Femur (tissue), 1 donor: Measurements from ENCODE around the gene BLTP2.
"Not testable (repeated sequence)": the region's sequence is repeated elsewhere in the genome, so short reads cannot be mapped to it uniquely, and the experiment has no call there.

ENCODE experiments used
- DNase-seq: peaks from one replicate; pipeline ENCODE4 v3.0.0-alpha.2; 2017

BLTP2 gene

GRCh38 chr17:28646039-28646754, 1.2 kb upstream of the BLTP2 start:
- DNase-seq: no peak

DNA sequence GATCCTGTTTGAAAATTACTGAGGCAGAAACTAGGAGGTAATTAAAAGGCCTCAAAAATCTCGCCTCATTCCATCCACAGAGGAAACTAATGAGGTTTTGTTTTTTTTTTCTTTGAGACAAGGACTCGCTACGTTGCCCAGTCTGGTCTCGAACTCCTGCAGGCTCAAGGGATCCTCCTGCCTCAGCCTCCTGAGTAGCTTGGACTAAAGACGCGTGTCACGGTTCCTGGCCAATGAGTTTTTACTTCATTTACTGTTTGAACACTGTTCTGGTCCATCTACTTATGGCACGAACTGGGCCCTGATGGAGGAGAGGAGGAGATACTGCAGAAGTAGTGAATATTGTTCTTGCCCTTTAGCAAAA, 600 bp upstream of the BLTP2 start:
- no peak for DNase-seq

- DNase-seq: peak; percentile 58
Measured at GRCh38 chr17:28643983-28644786, 773 bp downstream of the BLTP2 start.

DNA sequence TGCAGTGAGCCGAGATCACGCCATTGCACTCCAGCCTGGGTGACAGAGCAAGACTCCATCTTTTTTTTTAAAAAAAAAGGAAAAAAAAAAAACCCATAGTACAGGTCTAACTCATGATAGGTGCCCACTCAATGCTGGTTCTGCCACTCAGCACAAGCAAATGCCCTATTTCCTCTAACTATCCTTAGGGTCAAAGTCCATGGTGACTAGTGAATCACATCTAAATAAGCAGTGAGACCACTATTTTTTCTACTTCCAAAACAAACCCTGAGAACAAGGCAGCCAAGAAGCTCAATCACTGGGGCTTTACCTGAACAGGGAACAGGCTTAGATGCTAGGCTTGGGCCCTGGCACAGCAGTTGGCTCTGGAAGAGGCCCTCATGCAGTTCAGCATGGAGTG, 3.4 kb downstream of the BLTP2 start:
- DNase-seq: no peak

DNA sequence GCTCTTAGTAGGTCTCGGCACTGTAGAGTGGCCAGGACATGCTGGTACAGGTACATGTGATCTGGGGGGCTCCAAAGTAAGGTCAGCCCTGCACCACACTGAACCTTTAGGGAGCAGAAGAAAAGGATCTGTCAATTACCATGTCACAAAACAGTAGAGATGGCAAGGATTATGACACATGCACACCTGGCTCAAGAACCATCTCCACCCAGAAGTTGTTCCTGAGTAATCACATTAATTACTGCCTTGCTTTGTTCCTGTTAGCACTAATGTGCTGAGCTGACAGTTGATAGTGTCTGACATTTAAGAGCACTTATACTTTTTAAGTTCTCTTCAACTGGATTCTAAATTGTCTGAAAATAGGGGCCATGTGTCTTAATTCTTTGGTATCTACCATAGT, 9.5 kb downstream of the BLTP2 start:
- DNase-seq: no peak

- no peak for DNase-seq
Measured at GRCh38 chr17:28634206-28634865, 10.6 kb downstream of the BLTP2 start.

DNA sequence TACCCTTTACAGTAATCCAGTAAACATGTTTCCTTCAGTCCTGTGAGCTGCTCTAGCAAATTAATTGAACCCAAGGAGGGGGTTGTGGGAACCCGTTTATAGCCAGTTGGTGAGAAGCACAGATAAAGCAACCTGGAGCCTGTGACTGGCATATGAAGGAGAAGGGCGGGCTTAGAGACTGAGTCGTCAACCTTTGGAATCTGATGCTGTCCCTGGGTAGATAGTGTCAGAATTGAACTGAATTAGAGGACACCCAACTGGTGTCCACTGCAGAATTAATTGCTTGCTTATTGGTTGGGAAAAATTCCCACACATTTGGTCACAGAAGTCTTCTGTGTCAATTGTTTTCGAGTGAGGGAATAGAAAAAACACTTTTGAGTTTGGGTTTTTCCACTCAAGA, 18.1 kb downstream of the BLTP2 start:
- no peak for DNase-seq

- no peak for DNase-seq
Measured at GRCh38 chr17:28624148-28624547, 20.8 kb downstream of the BLTP2 start.

DNA sequence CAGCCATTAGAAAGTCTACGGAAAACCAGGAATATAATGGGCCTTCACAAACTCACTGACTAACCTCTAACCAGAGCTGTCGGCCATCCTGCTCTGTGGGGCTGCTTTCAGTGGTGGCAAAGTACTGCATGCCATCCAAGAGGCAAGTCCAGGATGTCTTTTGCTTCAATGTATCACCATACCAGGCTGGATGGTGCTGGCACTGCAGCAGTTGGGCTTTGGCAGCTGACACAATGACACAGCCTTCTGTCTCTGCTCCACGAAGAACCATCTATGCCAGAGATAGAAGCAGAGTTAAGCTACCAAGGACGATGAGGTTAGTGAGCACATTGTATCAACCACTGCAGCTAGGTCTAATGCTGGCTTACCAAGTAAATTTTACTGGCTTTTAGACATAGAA, 21.3 kb downstream of the BLTP2 start:
- DNase-seq: no peak

DNA sequence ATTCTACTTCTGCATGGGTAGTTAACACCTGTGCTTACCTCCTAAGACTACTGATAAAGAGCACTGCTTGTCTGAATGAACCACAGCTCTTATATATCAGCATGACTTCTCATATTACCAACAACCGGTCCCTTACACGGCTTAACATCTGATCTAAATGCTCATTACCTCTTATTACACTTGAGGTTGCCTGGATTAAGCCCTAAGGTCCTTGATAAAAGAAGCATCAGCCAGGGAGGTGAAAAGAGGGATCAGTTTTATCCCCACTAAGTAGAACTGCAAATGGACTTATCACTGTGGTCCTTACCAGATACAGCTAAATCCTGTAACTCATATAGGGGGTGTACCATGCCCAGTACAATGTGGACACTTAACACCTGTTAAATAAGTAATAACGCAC, 22.8 kb downstream of the BLTP2 start:
- no peak for DNase-seq

DNA sequence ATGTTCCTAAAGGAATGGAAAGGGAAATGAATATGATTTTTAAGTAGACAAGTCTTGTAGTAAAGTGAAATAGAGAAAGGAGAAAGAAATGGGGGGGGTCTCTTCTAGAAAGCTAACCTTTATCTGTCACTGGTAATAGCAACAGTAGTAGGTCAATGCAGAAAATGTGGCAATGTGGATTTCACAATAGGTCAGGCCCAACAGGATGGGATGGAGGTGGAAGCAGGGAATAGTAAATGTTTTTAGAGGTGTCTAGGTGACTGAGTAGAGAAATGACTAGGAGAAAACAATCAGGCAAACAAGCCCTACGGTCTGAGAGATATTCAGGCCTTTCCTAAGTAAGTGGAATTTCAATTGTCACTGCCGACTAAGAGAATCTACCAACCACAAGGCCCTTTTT, 24.9 kb downstream of the BLTP2 start:
- DNase-seq: no peak

- no peak for DNase-seq
Measured at GRCh38 chr17:28618464-28618863, 26.5 kb downstream of the BLTP2 start.

- no peak for DNase-seq
Measured at GRCh38 chr17:28616281-28616680, 28.7 kb downstream of the BLTP2 start.

GRCh38 chr17:28615260-28615940, 29.6 kb downstream of the BLTP2 start:
- DNase-seq: no peak

GRCh38 chr17:28613931-28614381, 31.0 kb downstream of the BLTP2 start, which contains the start of gene RSKR:
Gene RSKR (minus strand): TSS chr17:28614185. CDS start chr17:28614161, 24 bp downstream.
- no peak for DNase-seq

DNA sequence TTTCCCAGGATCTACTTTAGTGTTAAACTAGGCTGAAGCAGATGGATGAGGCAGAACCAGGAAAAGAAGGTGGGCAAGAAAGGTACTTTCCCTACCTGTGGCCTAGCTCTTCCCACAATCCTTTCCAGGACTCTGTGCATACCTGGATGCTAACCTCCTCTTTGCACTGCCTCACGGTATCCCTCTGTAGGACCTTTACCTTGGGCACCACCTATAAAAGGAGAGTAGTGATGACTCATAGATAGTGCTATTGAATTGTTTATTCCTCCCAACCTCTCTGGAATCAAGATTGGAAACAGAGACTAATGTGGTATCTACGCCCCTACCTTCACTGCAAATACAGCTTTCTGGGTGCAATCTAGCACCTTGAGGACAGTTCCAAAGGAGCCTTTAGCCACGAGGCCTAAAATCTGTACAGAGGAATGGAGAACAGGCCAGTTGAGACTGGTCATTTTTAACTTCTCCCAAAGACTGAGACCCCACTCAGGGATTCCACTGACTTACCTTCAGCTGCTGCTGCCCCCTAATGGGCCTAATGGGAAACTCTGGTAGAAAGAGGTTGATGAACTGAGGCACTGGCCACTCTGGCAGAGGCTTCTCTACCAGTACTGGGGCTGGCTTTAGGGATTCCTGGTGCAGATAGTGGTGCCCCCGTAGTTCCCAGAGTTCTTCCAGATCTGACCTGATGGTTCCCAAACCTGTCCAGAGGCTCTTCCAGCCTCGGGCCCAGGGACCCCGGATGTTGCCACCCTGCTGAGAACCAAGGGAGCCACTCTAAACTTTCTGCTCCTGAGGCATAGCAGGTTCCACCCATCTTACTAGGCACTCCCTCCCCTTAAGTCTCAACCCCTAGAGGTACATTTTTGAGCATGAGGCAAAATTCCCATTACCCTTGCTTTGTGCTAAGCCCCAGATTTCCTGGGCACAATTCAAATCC, 31.8 kb downstream of the BLTP2 start:
- peak; percentile 28 for DNase-seq

GRCh38 chr17:28612531-28612930, 32.4 kb downstream of the BLTP2 start:
- no peak for DNase-seq

DNA sequence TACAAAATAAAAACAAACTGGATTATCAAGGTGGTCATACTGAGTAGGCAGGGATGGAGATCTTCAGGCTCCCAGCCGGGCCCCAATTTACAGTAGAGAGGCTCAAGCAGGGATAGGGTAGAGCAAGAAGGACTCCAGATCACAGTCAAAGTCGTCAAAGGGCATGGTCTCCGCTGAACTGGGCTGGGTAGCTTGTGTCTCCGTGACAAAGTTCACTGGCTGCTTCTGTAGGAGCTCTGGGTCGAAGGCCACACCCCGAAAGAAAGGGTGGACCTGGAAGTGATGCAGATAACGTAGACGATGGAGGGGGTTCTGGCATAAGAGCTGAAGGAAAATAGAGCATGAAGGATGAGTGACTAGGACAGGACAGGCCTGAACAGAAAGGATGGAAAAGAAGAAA, 34.6 kb downstream of the BLTP2 start:
- DNase-seq: no peak

- DNase-seq: not testable (repeated sequence)
Measured at GRCh38 chr17:28604031-28604430, 40.9 kb downstream of the BLTP2 start.

DNA sequence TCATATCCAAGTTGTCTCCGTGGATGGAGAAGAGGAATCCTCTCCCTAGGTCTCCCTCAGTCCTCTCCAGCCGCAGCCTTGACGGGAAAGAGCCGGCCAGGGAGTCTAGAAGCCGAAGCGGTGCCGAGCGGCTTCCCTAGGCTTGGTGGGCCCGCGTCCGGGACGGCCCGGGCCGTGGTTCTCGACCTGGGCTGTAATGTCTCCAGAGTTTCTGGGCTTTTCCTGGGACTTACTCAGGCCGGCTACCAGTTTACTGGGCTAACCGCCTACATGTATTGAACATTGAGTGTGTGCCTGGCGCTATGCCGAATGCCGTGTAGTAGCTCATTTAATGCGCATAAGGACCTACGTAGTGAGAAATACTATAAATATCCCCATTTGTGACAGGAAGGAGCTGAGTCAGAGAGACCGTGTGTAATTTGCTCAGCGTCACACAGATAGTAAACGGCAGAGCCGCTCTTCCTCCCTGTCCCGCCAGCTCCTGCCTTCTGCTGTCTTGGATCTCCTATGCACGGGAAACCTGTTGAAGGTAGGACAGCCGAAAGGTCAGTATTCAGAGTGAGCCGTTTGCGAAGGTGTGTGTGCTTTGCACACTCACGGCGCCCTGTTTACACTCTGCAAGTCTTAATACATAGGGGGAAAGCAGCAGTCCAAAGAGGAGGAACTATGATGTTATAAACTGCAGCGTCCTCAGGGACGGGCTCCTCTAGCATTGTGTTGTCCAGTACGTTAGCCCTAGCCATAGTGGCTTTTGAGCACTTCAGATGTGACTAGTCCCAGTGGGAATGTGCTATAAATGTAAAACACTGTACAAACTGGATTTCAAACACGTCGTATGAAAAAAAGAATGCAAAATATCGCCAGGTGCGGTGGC, 45.4 kb downstream of the BLTP2 start:
- DNase-seq: peak; percentile 78

- peak; percentile 96 for DNase-seq
Measured at GRCh38 chr17:28598799-28599310, 46.1 kb downstream of the BLTP2 start, which contains the start of gene SPAG5. Gene SPAG5 (minus strand): TSS chr17:28599025. CDS start chr17:28598946, 79 bp downstream.
